Muscle of arm (tissue), 12 donors: Measurements from ENCODE around the gene RAVER2. TPM values are rescaled to one million over a fixed set of nuclear protein-coding genes. Genes with fewer than 3 reads are reported as not detected.
"Not testable (repeated sequence)": the region's sequence is repeated elsewhere in the genome, so short reads cannot be mapped to it uniquely, and the experiment has no call there.

ENCODE experiments used
- DNase-seq: peaks from one replicate; pipeline ENCODE4 v3.0.0-alpha.2; 2013
- polyA plus RNA-seq, 12 donors: library from polyadenylated mRNA; unstranded; fragments of 120-200 nt; gene quantifications; one replicate each; pipeline ENCODE4 v1.2.1, GENCODE V29; 2013; ENCODE audit not compliant: insufficient read length in 12 of 12

RAVER2 gene
- polyA plus RNA-seq, 12 donors = 13.2 to 31.0 (median 23.7) TPM; not detected in 1

GRCh38 chr1:64745986-64746940 lies 1.4 kb downstream of the RAVER2 start:
- no peak for DNase-seq

GRCh38 chr1:64748222-64748621 lies 3.3 kb downstream of the RAVER2 start:
- no peak for DNase-seq

- no peak for DNase-seq
Observed at GRCh38 chr1:64748706-64749105, 3.8 kb downstream of the RAVER2 start.

- DNase-seq = no peak
Observed at GRCh38 chr1:64750092-64750491, 5.2 kb downstream of the RAVER2 start.

- DNase-seq = no peak
Observed at GRCh38 chr1:64750875-64751274, 6.0 kb downstream of the RAVER2 start.

GRCh38 chr1:64754173-64754572 lies 9.3 kb downstream of the RAVER2 start:
- DNase-seq = no peak

- no peak for DNase-seq
Observed at GRCh38 chr1:64755361-64755760, 10.5 kb downstream of the RAVER2 start.

- no peak for DNase-seq
Observed at GRCh38 chr1:64756770-64757169, 11.9 kb downstream of the RAVER2 start.

GRCh38 chr1:64757213-64757612 lies 12.3 kb downstream of the RAVER2 start:
- no peak for DNase-seq

- DNase-seq = no peak
Observed at GRCh38 chr1:64758233-64758632, 13.4 kb downstream of the RAVER2 start.

- no peak for DNase-seq
Observed at GRCh38 chr1:64759968-64760367, 15.1 kb downstream of the RAVER2 start.

- no peak for DNase-seq
Observed at GRCh38 chr1:64765012-64765411, 20.1 kb downstream of the RAVER2 start.

- no peak for DNase-seq
Observed at GRCh38 chr1:64765826-64766225, 21.0 kb downstream of the RAVER2 start.

GRCh38 chr1:64766429-64766828 lies 21.6 kb downstream of the RAVER2 start:
- no peak for DNase-seq

GRCh38 chr1:64769482-64769881 lies 24.6 kb downstream of the RAVER2 start:
- DNase-seq = no peak

GRCh38 chr1:64769971-64770370 lies 25.1 kb downstream of the RAVER2 start:
- no peak for DNase-seq

- not testable (repeated sequence) for DNase-seq
Observed at GRCh38 chr1:64773306-64773705, 28.4 kb downstream of the RAVER2 start.

GRCh38 chr1:64775113-64775512 lies 30.2 kb downstream of the RAVER2 start:
- no peak for DNase-seq

GRCh38 chr1:64782044-64782443 lies 37.2 kb downstream of the RAVER2 start:
- DNase-seq = not testable (repeated sequence)

GRCh38 chr1:64782848-64783247 lies 38.0 kb downstream of the RAVER2 start:
- not testable (repeated sequence) for DNase-seq

GRCh38 chr1:64790832-64791487 lies 46.1 kb downstream of the RAVER2 start:
- no peak for DNase-seq

- DNase-seq = no peak
Observed at GRCh38 chr1:64798872-64799271, 54.0 kb downstream of the RAVER2 start.
